Esophagus muscularis mucosa (tissue), 3 donors: Measurements from ENCODE around the gene UMODL1.

ENCODE experiments used
- EP300 ChIP-seq: sonication (generic); formaldehyde crosslinking; IDR thresholded peaks from one replicate; pipeline ENCODE4 v1.6.1; 2017; ENCODE audit warnings: antibody characterized with exemption
- TF ChIP-seq, protein P1 (sequence below), 3 experiments: fragments of 200-600 bp in 2 of 3; fragments of 450-650 bp in 1 of 3; sonication (generic) in 2 of 3; IDR thresholded peaks; one replicate each; pipeline ENCODE4 v1.5.1; 2017 to 2019; ENCODE audit warnings: antibody characterized with exemption in 3 of 3, mild to moderate bottlenecking in 2 of 3, moderate library complexity in 1 of 3

DNA sequence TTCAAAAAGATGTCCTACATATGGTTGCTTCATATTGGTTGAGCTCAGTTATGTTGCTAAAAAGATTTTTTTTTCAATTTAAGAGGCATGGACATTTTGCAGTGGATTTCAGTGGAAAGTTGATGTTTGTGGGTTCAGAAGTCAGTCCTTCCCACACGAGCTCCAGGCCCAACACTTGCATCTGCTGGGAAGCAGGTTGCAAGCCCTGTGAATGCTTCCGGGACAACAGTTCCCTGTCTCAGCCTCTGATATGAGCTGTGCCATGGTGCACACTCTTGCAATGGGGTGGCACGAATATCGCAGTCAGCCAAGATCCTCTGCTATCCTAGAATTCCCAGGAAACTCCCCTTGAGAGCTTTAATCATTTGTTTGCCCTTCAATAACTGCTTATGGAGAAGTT lies 117.5 kb downstream of the UMODL1 start:
- TF ChIP-seq, protein P1, sequence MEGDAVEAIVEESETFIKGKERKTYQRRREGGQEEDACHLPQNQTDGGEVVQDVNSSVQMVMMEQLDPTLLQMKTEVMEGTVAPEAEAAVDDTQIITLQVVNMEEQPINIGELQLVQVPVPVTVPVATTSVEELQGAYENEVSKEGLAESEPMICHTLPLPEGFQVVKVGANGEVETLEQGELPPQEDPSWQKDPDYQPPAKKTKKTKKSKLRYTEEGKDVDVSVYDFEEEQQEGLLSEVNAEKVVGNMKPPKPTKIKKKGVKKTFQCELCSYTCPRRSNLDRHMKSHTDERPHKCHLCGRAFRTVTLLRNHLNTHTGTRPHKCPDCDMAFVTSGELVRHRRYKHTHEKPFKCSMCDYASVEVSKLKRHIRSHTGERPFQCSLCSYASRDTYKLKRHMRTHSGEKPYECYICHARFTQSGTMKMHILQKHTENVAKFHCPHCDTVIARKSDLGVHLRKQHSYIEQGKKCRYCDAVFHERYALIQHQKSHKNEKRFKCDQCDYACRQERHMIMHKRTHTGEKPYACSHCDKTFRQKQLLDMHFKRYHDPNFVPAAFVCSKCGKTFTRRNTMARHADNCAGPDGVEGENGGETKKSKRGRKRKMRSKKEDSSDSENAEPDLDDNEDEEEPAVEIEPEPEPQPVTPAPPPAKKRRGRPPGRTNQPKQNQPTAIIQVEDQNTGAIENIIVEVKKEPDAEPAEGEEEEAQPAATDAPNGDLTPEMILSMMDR (IDR thresholded peaks at IDR 0.05) = no peak
- no peak for TF ChIP-seq EP300
